ENCODE results near the gene DCDC1.

Gene DCDC1

DNA sequence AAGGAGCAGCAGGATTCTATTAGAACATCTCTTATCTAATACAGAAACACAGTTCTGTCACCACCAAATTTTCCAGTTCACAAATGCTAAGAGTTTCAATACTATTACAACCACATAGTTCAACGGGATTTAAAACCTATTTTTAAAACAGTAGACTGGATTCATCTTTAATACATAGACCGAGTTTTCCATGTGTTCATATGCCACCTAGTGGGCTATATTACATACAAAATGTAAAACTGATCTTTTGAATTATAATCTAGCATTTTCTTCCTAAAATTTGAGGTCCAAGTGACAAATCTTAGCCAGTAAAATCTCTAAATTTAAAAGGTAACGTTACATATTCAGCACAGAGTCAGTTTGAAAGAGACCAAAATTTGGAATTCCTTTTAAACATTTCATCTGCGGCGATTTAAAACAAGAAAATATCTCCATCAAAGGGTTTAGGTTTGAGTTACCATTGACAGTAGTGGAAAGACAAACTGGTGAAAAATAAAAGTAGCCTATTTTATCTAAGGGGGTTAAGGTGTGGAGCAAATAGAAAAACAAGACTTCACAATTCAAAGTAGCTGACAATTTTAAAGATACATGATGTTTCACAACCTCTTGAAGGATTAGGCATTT, 514.0 kb downstream of the DCDC1 start:
- TF ChIP-seq, protein P1, sequence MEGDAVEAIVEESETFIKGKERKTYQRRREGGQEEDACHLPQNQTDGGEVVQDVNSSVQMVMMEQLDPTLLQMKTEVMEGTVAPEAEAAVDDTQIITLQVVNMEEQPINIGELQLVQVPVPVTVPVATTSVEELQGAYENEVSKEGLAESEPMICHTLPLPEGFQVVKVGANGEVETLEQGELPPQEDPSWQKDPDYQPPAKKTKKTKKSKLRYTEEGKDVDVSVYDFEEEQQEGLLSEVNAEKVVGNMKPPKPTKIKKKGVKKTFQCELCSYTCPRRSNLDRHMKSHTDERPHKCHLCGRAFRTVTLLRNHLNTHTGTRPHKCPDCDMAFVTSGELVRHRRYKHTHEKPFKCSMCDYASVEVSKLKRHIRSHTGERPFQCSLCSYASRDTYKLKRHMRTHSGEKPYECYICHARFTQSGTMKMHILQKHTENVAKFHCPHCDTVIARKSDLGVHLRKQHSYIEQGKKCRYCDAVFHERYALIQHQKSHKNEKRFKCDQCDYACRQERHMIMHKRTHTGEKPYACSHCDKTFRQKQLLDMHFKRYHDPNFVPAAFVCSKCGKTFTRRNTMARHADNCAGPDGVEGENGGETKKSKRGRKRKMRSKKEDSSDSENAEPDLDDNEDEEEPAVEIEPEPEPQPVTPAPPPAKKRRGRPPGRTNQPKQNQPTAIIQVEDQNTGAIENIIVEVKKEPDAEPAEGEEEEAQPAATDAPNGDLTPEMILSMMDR (IDR thresholded peaks at IDR 0.05; ENCODE audit: extremely low read depth, missing control alignments), result no peak
- DNase-seq (ENCODE audit: low spot score), result no peak

DNA sequence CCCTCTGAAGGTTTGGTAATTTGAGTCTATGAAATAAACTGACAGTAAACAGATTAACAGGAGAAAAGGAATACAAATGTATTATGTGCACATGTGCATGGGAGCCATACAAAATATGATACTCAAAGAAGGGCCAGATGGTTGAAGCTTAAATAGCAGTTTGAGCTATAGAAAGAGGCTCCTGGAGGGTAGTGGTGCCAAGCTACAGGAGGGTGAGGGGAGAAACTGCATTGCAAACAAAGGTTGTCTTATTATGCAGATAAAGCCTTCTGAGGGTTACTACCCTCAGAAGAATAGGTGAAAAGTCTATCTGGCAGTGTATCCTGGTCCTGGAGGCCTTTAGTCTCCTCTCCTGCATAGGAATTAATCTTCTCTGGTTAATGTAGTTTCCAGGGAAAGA, 516.1 kb downstream of the DCDC1 start:
- no peak for DNase-seq (ENCODE audit: low spot score)
- TF ChIP-seq, protein P1 (IDR thresholded peaks at IDR 0.05; ENCODE audit: extremely low read depth, missing control alignments), result no peak

DNA sequence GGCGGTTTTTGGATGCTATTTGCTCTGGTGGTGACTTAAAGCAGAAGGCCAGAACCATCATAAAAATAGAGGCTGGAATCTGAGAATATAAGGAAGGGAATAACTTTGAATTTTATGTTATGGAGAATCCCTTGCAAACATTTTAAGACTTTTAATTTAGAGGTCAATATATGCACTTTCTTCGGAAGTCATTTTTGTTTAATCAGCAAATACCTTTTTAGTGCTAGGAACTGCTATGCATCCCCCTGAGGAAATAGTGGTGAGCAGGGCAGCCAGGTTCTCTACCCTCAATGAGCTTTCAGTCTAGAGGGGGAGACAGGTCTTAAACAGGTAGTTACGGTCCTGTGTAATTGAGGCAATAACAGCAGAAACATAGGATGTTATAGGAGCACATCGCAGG, 516.9 kb downstream of the DCDC1 start:
- no peak for DNase-seq (ENCODE audit: low spot score)
- TF ChIP-seq, protein P1 (IDR thresholded peaks at IDR 0.05; ENCODE audit: extremely low read depth, missing control alignments), result no peak

DNA sequence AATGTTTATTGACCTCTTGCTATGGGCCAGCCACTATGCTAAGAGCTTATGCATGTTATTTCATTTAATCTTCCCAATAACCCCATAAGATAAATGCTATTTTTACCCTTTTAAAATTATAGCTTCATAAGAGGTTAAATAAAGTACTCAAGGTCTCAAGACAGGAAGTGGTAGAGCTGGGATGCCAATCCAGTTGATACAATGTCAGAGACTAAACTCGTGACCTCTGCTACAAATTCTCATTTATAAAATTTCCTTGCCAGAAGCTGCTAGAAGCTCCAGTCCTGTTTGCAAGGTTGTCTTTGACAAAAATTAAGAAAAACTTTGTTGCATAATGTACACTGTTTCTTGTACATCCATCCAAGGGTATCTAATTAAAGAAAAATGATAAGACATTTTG, 517.4 kb downstream of the DCDC1 start:
- no peak for DNase-seq (ENCODE audit: low spot score)
- TF ChIP-seq, protein P1 (IDR thresholded peaks at IDR 0.05; ENCODE audit: extremely low read depth, missing control alignments), result no peak

DNA sequence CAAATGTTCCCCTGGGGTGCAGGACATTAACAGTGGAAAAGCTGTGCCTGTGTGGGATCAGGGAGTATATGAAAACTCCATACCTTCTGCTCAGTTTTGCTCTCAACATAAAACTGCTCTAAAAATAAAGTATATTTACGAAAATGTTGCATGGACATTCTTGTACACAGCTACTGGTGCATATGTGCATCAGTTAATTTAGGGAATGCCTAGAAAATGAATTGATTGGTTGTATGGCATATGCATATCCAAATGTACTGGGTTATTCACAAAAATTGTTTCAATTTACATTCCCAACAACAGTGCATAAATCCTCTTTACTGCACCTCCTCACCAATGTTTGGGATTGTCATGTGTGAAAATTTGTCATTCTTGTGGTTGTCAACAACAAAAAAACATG, 532.3 kb downstream of the DCDC1 start:
- no peak for DNase-seq (ENCODE audit: low spot score)
- TF ChIP-seq, protein P1 (IDR thresholded peaks at IDR 0.05; ENCODE audit: extremely low read depth, missing control alignments), result no peak

DNA sequence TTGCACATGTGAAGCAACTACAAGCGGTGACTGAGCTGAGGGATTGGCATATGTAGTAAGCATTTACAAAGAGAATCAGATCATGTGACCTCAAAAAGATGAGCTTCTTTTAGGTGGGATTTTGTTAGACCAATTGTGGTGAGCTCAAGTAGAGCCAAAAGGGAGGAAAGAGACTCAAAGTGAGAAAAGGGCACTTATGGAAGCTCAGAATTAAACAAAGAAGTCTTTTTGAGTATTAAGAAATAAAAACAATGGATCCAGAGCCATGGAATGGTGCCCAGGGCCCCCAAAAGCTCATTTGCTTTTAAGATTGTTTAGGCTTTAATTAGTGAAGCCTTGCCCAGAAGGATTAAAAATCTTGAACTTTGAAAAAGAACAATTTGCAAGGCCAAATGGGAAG, 536.7 kb downstream of the DCDC1 start:
- TF ChIP-seq, protein P1 (IDR thresholded peaks at IDR 0.05; ENCODE audit: extremely low read depth, missing control alignments), result no peak
- DNase-seq (ENCODE audit: low spot score), result no peak

DNA sequence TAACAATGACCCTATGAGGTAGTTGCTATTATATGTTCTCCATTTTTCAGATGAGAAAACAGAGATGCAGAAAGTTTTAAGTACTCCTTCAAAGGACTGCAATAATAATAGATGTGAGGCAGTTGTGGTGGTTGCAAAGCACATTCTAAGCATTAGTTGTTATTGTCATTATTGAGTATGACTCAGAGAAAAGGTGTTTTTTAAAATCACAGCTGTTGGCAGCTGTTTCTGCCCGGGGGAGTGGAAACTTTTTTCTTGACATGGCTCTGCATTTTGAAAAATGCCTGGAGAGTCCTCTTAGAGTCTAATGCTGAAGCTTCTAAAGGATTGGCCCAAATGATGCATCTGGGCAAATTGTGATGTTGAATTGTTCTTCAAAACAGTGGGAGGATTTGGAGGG, 538.9 kb downstream of the DCDC1 start:
- TF ChIP-seq, protein P1 (IDR thresholded peaks at IDR 0.05; ENCODE audit: extremely low read depth, missing control alignments), result no peak

More for the DNA sequence above, 538.9 kb downstream of the DCDC1 start:
- DNase-seq (ENCODE audit: low spot score), result no peak

Data from GM20000 (cell line).